Measurements from ENCODE around the gene BMAL1. TPM values are rescaled to one million over a fixed set of nuclear protein-coding genes. Genes with fewer than 3 reads are reported as not detected.
"Not testable (repeated sequence)": the region's sequence is repeated elsewhere in the genome, so short reads cannot be mapped to it uniquely, and the experiment has no call there.

BMAL1 gene
- total RNA-seq, 1 donor from 2014 or later: 7.7 TPM

DNA sequence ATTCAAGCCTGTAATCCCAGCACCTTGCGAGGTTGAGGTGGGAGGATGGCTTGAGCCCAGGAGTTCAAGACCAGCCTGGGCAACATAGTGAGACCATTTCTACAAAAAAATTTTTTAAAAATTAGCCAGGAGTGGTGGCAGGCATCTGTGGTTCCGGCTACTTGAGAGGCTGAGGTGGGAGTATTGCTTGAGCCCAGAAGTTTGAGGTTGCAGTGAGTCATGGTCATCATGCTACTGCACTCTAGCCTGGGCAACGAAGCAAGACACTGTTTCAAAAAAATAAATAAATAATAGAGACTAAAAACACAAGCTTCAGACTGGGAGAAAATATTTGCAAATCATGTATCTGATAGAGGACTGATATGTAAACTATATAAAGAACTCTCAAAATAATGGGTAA, 152.2 kb downstream of the BMAL1 start:
- peaks cover 7% of the 10 kb centered on the region for H3K4me1 Mint-ChIP-seq (ENCODE audit: unreplicated experiment)
- H3K27ac Mint-ChIP-seq (ENCODE audit: unreplicated experiment): no peak overlapping the region
- TF ChIP-seq, protein P1, sequence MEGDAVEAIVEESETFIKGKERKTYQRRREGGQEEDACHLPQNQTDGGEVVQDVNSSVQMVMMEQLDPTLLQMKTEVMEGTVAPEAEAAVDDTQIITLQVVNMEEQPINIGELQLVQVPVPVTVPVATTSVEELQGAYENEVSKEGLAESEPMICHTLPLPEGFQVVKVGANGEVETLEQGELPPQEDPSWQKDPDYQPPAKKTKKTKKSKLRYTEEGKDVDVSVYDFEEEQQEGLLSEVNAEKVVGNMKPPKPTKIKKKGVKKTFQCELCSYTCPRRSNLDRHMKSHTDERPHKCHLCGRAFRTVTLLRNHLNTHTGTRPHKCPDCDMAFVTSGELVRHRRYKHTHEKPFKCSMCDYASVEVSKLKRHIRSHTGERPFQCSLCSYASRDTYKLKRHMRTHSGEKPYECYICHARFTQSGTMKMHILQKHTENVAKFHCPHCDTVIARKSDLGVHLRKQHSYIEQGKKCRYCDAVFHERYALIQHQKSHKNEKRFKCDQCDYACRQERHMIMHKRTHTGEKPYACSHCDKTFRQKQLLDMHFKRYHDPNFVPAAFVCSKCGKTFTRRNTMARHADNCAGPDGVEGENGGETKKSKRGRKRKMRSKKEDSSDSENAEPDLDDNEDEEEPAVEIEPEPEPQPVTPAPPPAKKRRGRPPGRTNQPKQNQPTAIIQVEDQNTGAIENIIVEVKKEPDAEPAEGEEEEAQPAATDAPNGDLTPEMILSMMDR (IDR thresholded peaks at IDR 0.05; ENCODE audit: unreplicated experiment): no peak
- peaks cover 35% of the 10 kb centered on the region for H3K36me3 Mint-ChIP-seq (ENCODE audit: low read depth, unreplicated experiment)
- no peaks in the 10 kb centered on the region for H3K9me3 Mint-ChIP-seq (ENCODE audit: unreplicated experiment)
- H3K4me3 Mint-ChIP-seq (ENCODE audit: unreplicated experiment): no peak overlapping the region
- DNase-seq (ENCODE audit: low spot score): no peak
- H3K27me3 Mint-ChIP-seq (ENCODE audit: unreplicated experiment): no peaks in the 10 kb centered on the region

DNA sequence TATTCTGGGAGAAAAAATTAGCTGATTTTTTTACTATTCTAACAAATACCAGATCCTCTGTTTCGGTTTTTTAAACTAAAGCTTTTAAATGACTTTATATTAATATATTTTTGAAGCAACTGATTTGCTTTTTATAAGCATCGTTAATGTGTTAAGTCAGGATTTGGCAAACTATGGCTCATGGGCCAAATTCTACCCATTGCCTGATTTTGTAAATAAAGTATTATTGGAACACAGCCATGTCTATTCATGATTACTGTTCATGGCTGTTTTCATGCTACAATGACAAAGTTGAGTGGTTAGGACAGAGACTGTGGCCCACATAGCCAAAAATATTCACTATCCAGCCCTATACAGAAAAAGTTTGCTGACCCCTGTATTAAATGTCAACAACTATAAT, 155.8 kb downstream of the BMAL1 start:
- TF ChIP-seq, protein P1 (IDR thresholded peaks at IDR 0.05; ENCODE audit: unreplicated experiment): no peak
- H3K4me3 Mint-ChIP-seq (ENCODE audit: unreplicated experiment): no peak overlapping the region
- no peaks in the 10 kb centered on the region for H3K9me3 Mint-ChIP-seq (ENCODE audit: unreplicated experiment)
- no peak overlapping the region for H3K27ac Mint-ChIP-seq (ENCODE audit: unreplicated experiment)
- H3K36me3 Mint-ChIP-seq (ENCODE audit: low read depth, unreplicated experiment): peaks cover 23% of the 10 kb centered on the region
- DNase-seq (ENCODE audit: low spot score): no peak
- no peaks in the 10 kb centered on the region for H3K27me3 Mint-ChIP-seq (ENCODE audit: unreplicated experiment)
- H3K4me1 Mint-ChIP-seq (ENCODE audit: unreplicated experiment): peaks cover 8% of the 10 kb centered on the region

DNA sequence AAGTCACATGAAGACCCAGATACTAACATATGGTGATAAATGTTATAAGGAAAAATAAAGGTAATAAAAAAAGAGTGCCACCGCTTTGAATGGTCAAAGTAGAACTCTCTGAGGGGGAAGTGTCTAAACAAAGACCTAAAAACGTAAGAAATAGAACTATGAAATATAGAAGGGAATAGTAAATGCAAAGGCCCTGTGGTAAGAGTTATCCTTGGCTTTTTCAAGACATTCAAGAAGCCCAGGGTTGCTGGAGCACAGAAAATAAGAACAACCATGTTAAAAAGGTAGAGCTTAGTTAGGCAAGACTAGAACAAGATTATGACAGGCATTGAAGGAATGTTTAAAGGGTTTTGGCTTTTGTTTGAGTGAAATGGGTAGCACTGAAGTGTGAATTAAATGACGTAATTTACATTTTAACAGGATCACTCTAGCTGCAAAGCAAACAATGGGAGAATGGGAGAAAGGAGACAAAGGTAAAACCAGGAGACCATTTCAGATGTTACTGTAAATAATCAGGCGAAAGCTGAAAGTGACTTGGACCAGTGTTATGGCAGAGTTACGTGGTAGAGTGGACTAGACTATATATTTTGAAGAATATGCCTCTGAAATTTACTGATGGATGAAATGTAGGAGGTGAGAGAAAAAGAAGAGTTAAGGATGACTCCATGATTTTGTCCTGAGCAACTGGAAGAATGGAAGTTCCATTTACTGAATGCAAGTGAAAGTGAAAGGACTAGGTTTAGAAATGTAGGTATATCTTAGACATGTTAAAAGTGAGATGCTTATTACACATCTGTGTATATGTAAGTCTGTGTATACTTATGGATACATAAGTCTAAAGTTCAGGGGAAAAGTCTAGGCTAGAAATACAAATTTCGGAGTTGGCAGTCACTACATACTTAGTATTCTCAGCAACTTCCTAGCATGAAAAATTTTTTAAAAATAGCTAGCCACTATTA, 156.9 kb downstream of the BMAL1 start:
- no peak for DNase-seq (ENCODE audit: low spot score)
- H3K27me3 Mint-ChIP-seq (ENCODE audit: unreplicated experiment): no peaks in the 10 kb centered on the region
- no peak overlapping the region for H3K4me3 Mint-ChIP-seq (ENCODE audit: unreplicated experiment)
- H3K9me3 Mint-ChIP-seq (ENCODE audit: unreplicated experiment): no peaks in the 10 kb centered on the region
- peaks cover 8% of the 10 kb centered on the region for H3K4me1 Mint-ChIP-seq (ENCODE audit: unreplicated experiment)
- H3K36me3 Mint-ChIP-seq (ENCODE audit: low read depth, unreplicated experiment): peaks cover 16% of the 10 kb centered on the region
- TF ChIP-seq, protein P1 (IDR thresholded peaks at IDR 0.05; ENCODE audit: unreplicated experiment): no peak
- no peak overlapping the region for H3K27ac Mint-ChIP-seq (ENCODE audit: unreplicated experiment)

DNA sequence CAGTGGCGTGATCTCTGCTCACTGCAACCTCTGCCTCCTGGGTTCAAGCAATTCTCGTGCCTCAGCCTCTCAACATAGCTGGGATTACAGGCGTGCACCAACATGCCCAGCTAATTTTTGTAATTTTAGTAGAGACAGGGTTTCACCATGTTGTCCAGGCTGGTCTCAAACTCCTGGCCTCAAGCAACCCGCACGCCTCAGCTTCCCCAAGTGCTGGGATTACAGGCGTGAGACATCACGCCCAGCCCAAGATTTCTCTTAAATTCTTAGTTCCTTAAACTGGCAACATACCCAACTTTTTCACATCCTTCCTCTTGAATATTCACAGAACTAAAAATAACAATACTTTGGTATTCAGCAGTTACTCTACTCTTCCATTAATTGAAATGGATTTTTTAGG, 159.2 kb downstream of the BMAL1 start:
- H3K36me3 Mint-ChIP-seq (ENCODE audit: low read depth, unreplicated experiment); H3K4me3 Mint-ChIP-seq (ENCODE audit: unreplicated experiment); H3K27ac Mint-ChIP-seq (ENCODE audit: unreplicated experiment); H3K9me3 Mint-ChIP-seq (ENCODE audit: unreplicated experiment); DNase-seq (ENCODE audit: low spot score); H3K27me3 Mint-ChIP-seq (ENCODE audit: unreplicated experiment); H3K4me1 Mint-ChIP-seq (ENCODE audit: unreplicated experiment): not testable (repeated sequence)

Other genes with a start within 250 kb of the BMAL1 start
- 82.2 TPM for gene BTBD10, start 185.4 kb downstream of the BMAL1 start, total RNA-seq (ENCODE audit: unreplicated experiment)
- not detected for gene PTH, start 218.2 kb downstream of the BMAL1 start, total RNA-seq (ENCODE audit: unreplicated experiment)